H1 (cell line): Measurements from ENCODE around the gene NRROS. TPM values are rescaled to one million over a fixed set of nuclear protein-coding genes. Genes with fewer than 3 reads are reported as not detected.

Experiments used
- CTCF ChIA-PET: fragments of 300-600 bp; sonication (Branson Sonifier 250); formaldehyde crosslinking; loops from one replicate; lab custom pipeline; 2021; ENCODE audit not compliant: partially characterized antibody; lab: Charles Lee
- POLR2A ChIA-PET: fragments of 300-600 bp; sonication (Branson Sonifier 250); formaldehyde crosslinking; loops from one replicate; lab custom pipeline; 2021; ENCODE audit warnings: inconsistent platforms; ENCODE audit not compliant: partially characterized antibody; lab: Charles Lee
- DNase-seq, 2 experiments: peaks; one replicate each; pipeline versions ENCODE4 v3.0.0 to v3.0.0-alpha.2; 2010 to 2022; ENCODE audit warnings: low spot score in 2 of 2, low read depth in 1 of 2, mixed read lengths in 1 of 2
- FAIRE-seq: peaks from 2 replicates; lab custom pipeline; 2011; peaks lifted over from hg19 to GRCh38; lab: Jason Lieb, UNC
- H2AFZ ChIP-seq: 2 replicates; pipeline ENCODE4 v1.8.1; 2012; ENCODE audit warnings: low read length, inconsistent platforms
- H2AK5ac ChIP-seq: 2 replicates; pipeline ENCODE4 v1.6.1; 2013; ENCODE audit warnings: low read depth, low read length
- H2BK120ac ChIP-seq: replicated peaks from 2 replicates; pipeline ENCODE3; 2013; ENCODE audit warnings: low read depth, low read length, inconsistent platforms
- H2BK12ac ChIP-seq: 2 replicates; pipeline ENCODE4 v1.6.1; 2013; ENCODE audit warnings: low read depth, low read length
- H2BK15ac ChIP-seq: 2 replicates; pipeline ENCODE4 v1.6.1; 2013; ENCODE audit warnings: low read length
- H2BK20ac ChIP-seq: 2 replicates; pipeline ENCODE4 v1.6.1; 2013; ENCODE audit warnings: low read length
- H2BK5ac ChIP-seq: 2 replicates; pipeline ENCODE4 v1.6.1; 2013; ENCODE audit warnings: low read depth, low read length
- H3K14ac ChIP-seq: 2 replicates; pipeline ENCODE4 v1.6.1; 2013; ENCODE audit warnings: inconsistent platforms; ENCODE audit not compliant: insufficient read length
- H3K18ac ChIP-seq: 2 replicates; pipeline ENCODE4 v1.6.1; 2013; ENCODE audit warnings: low read length; ENCODE audit errors: extremely low read depth
- H3K23ac ChIP-seq: 2 replicates; pipeline ENCODE4 v1.6.1; 2013; ENCODE audit warnings: inconsistent platforms; ENCODE audit not compliant: insufficient read length
- H3K23me2 ChIP-seq: 2 replicates; pipeline ENCODE4 v1.6.1; 2013; ENCODE audit warnings: low read depth, low read length
- H3K27ac ChIP-seq: 2 replicates; pipeline ENCODE4 v1.6.1; 2011; ENCODE audit warnings: low read depth, low read length, inconsistent platforms
- H3K27me3 ChIP-seq, 4 experiments: replicated peaks in 1 of 4; 1 replicate in 1 of 4; 2 replicates in 3 of 4; pipeline versions ENCODE4 v1.6.1 to v1.8.1; 2011 to 2013; ENCODE audit warnings: low read length in 3 of 4, mild to moderate bottlenecking in 3 of 4, inconsistent platforms in 2 of 4, mixed read lengths in 2 of 4, moderate library complexity in 1 of 4; ENCODE audit not compliant: control insufficient read depth in 3 of 4, insufficient read depth in 3 of 4; ENCODE audit errors: extremely low read depth in 1 of 4
- H3K36me3 ChIP-seq, 4 experiments: 2 replicates each; pipeline versions ENCODE4 v1.6.1 to v1.8.1; 2011 to 2013; ENCODE audit warnings: mild to moderate bottlenecking in 4 of 4, low read length in 3 of 4, moderate library complexity in 2 of 4, control low read depth in 1 of 4, inconsistent platforms in 1 of 4; ENCODE audit not compliant: insufficient read depth in 4 of 4, control insufficient read depth in 2 of 4
- H3K4ac ChIP-seq: replicated peaks from 2 replicates; pipeline ENCODE3; 2013; ENCODE audit warnings: low read length, low read depth, mixed read lengths, inconsistent platforms; ENCODE audit not compliant: insufficient read length
- H3K4me1 ChIP-seq, 4 experiments: replicated peaks in 1 of 4; 1 replicate in 1 of 4; 2 replicates in 3 of 4; pipeline versions ENCODE4 v1.6.1 to v1.8.1; 2011 to 2013; ENCODE audit warnings: low read length in 3 of 4, inconsistent platforms in 2 of 4, mixed read lengths in 1 of 4; ENCODE audit not compliant: insufficient read depth in 4 of 4, control insufficient read depth in 3 of 4
- H3K4me2 ChIP-seq, 2 experiments: 2 replicates each; pipeline versions ENCODE4 v1.6.1 to v1.8.1; 2011 to 2013; ENCODE audit warnings: low read depth in 2 of 2, low read length in 2 of 2, control low read depth in 1 of 2, inconsistent platforms in 1 of 2, mild to moderate bottlenecking in 1 of 2; ENCODE audit not compliant: insufficient read depth in 1 of 2
- H3K4me3 ChIP-seq, 4 experiments: fragments of 200-600, 300-600 bp in 1 of 4; sonication (generic), shearing (Covaris generic), sonication (Bioruptor Twin) in 1 of 4; 2 replicates each; pipeline versions ENCODE4 v1.5.1 to v1.8.1; 2011 to 2016; ENCODE audit warnings: low read length in 4 of 4, low read depth in 3 of 4, control low read depth in 2 of 4, inconsistent platforms in 2 of 4, mild to moderate bottlenecking in 2 of 4, mixed read lengths in 1 of 4, moderate library complexity in 1 of 4; ENCODE audit not compliant: insufficient read depth in 2 of 4; ENCODE audit errors: extremely low read depth in 1 of 4
- H3K56ac ChIP-seq: replicated peaks from 2 replicates; pipeline ENCODE3; 2013; ENCODE audit warnings: low read depth, mild to moderate bottlenecking, mixed read lengths, low read length, inconsistent platforms; ENCODE audit not compliant: insufficient read length
- H3K79me1 ChIP-seq: 2 replicates; pipeline ENCODE4 v1.6.1; 2013; ENCODE audit warnings: low read depth, low read length, control low read depth
- H3K79me2 ChIP-seq, 2 experiments: 2 replicates each; pipeline versions ENCODE4 v1.6.1 to v1.8.1; 2012 to 2013; ENCODE audit warnings: low read length in 2 of 2, mild to moderate bottlenecking in 2 of 2, inconsistent platforms in 1 of 2; ENCODE audit not compliant: insufficient read depth in 2 of 2, control insufficient read depth in 1 of 2
- H3K9ac ChIP-seq, 4 experiments: replicated peaks in 1 of 4; 1 replicate in 1 of 4; 2 replicates in 3 of 4; pipeline versions ENCODE4 v1.6.1 to v1.8.1; 2011 to 2013; ENCODE audit warnings: low read depth in 3 of 4, low read length in 3 of 4, control low read depth in 2 of 4, mild to moderate bottlenecking in 2 of 4, moderate library complexity in 2 of 4, inconsistent platforms in 1 of 4; ENCODE audit errors: extremely low read depth in 1 of 4
- H3K9me3 ChIP-seq, 2 experiments: 2 replicates each; pipeline versions ENCODE4 v1.6.1 to v1.8.1; 2012 to 2013; ENCODE audit warnings: mild to moderate bottlenecking in 2 of 2, moderate library complexity in 2 of 2, control low read depth in 1 of 2, inconsistent platforms in 1 of 2, low read depth in 1 of 2, low read length in 1 of 2, mixed read lengths in 1 of 2; ENCODE audit not compliant: insufficient read depth in 2 of 2
- H4K20me1 ChIP-seq, 2 experiments: replicated peaks in 1 of 2; 2 replicates each; pipeline versions ENCODE3 to v1.8.1; 2011 to 2013; ENCODE audit warnings: inconsistent platforms in 2 of 2, low read length in 2 of 2, mild to moderate bottlenecking in 1 of 2; ENCODE audit not compliant: insufficient read depth in 2 of 2, control insufficient read depth in 1 of 2
- H4K5ac ChIP-seq: 2 replicates; pipeline ENCODE4 v1.6.1; 2013; ENCODE audit warnings: low read length, low read depth, mixed read lengths, inconsistent platforms; ENCODE audit not compliant: insufficient read length
- H4K8ac ChIP-seq: 2 replicates; pipeline ENCODE4 v1.8.0; 2013; ENCODE audit warnings: mild to moderate bottlenecking, moderate library complexity, low read length, inconsistent platforms; ENCODE audit not compliant: insufficient read depth; ENCODE audit errors: extremely low read depth
- H4K91ac ChIP-seq: replicated peaks from 2 replicates; pipeline ENCODE3; 2013; ENCODE audit warnings: low read length, mixed read lengths, inconsistent platforms; ENCODE audit not compliant: insufficient read length
- POLR2AphosphoS5 ChIP-seq: IDR thresholded peaks from 2 replicates; pipeline ENCODE4 v1.6.1; 2011; ENCODE audit warnings: low read depth, low read length
- RNF2 ChIP-seq: fragments of 200-900, 300-1000 bp; sonication (generic); IDR thresholded peaks from 2 replicates; pipeline ENCODE4 v1.7.1; 2016; ENCODE audit warnings: borderline replicate concordance, low read depth, mild to moderate bottlenecking, antibody characterized with exemption, low read length; ENCODE audit not compliant: poor library complexity, severe bottlenecking; ENCODE audit errors: missing control alignments
- WGBS, 2 experiments: shearing (Covaris generic) in 1 of 2; methylation state at CpG; one replicate each; pipeline versions ENCODE4 v1.1.6 to v1.1.7; 2013 to 2015; ENCODE audit warnings: low lambda C conversion rate in 2 of 2, mixed read lengths in 2 of 2, inconsistent platforms in 1 of 2, low coverage in 1 of 2, missing lambda C conversion rate in 1 of 2; ENCODE audit not compliant: insufficient replicate concordance in 2 of 2, insufficient coverage in 1 of 2, insufficient read length in 1 of 2; ENCODE audit errors: extremely low coverage in 1 of 2, missing lambda C conversion rate in 1 of 2; 5-methylcytosine and 5-hydroxymethylcytosine counted together
- polyA plus RNA-seq, 7 experiments: library from polyadenylated mRNA; depleted of rRNA in 3 of 7; stranded (reverse) in 5 of 7; unstranded in 2 of 7; fragments of >200 nt in 5 of 7; fragments of 200-250 nt in 2 of 7; gene quantifications; 1 replicate in 5 of 7; 2 replicates in 1 of 7; 4 replicates in 1 of 7; pipeline versions ENCODE4 v1.2.1 to v1.2.3, GENCODE V29; 2011 to 2013; ENCODE audit warnings: missing spikeins in 2 of 7, mixed read lengths in 2 of 7
- total RNA-seq: library from RNA; stranded (reverse); fragmentation: NEBNext Ultra II Directional; extraction: Animal tissue kit (Norgen Biotek cat#: 25700); gene quantifications from 2 replicates; pipeline ENCODE4 v1.2.1, GENCODE V29; 2021

NRROS gene
- total and polyA plus RNA-seq, 2 of the 8 experiments (the other 6 are each of a cell fraction or from before 2014, with no cell fraction given): 5.3 to 7.3 TPM

DNA sequence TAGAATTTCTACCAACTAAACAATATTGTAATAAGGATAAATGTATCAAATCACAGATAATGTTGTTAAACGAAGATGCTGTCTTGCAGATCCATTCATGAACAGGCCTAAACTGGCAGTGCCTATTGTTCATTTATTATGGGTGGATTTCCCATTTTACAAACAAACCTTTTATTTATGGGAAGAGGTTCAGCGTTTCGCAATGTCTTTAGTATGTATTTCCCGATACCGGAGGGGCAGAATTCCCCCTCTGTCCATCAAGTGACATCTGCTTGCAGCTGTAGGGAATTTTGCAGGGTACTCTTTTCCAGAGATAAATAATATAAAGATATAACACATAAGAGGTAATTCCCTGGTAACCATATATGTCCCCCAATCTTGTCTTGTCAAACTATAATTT is 66.8 kb downstream of the NRROS start:
- Histone ChIP-seq H3K27ac (no peak overlapping the region), H3K4me2 (no peak overlapping the region), H3K56ac (no peak overlapping the region), H3K79me2 (no peaks in the 10 kb centered on the region), H3K27me3 (no peaks in the 10 kb centered on the region; a peak in 2 of 7 replicates), H3K23me2 (no peaks in the 10 kb centered on the region), H3K4me1 (no peaks in the 10 kb centered on the region), H4K5ac (no peak overlapping the region), H4K8ac (no peak overlapping the region), H3K18ac (no peak overlapping the region), H2AFZ (no peak overlapping the region), H4K20me1 (no peaks in the 10 kb centered on the region), H2BK15ac (no peak overlapping the region), H3K36me3 (no peaks in the 10 kb centered on the region), H2BK12ac (no peak overlapping the region), H2BK5ac (no peak overlapping the region), H3K9me3 (no peaks in the 10 kb centered on the region), H3K23ac (no peak overlapping the region), H3K4me3 (no peak overlapping the region), H4K91ac (no peak overlapping the region), H3K79me1 (no peaks in the 10 kb centered on the region), H2BK120ac (no peak overlapping the region), H3K4ac (no peak overlapping the region), H2AK5ac (no peak overlapping the region), H3K9ac (no peak overlapping the region), H2BK20ac (no peak overlapping the region), H3K14ac (no peak overlapping the region)
- no peak for FAIRE-seq
- POLR2A ChIA-PET: no interaction called here
- CTCF ChIA-PET: interaction anchor here (1.7 to 2.0 kb wide), 2 partner anchors 21 to 97 kb away, joined by 4 to 9 read pairs; no protein-coding TSS in a partner anchor
- DNase-seq: no peak
- 93% methylated on average over 5 of the region's 5 CpGs; no CpG with 5 or more reads in 1 of the 2 experiments for WGBS, 2 experiments
- no peak for TF ChIP-seq RNF2
- TF ChIP-seq POLR2AphosphoS5: no peak
